Ishikawa (cell line): ENCODE results near the gene NRBF2.

Experiments used
- CEBPB ChIP-seq: IDR thresholded peaks from 2 replicates; pipeline ENCODE4 v1.6.1; 2012
- CREB1 ChIP-seq: IDR thresholded peaks from 2 replicates; pipeline ENCODE4 v1.6.1; 2012; ENCODE audit warnings: low read depth
- EGR1 ChIP-seq: IDR thresholded peaks from 2 replicates; pipeline ENCODE4 v1.6.1; 2012
- EP300 ChIP-seq: IDR thresholded peaks from 2 replicates; pipeline ENCODE4 v1.6.1; 2012; ENCODE audit warnings: borderline replicate concordance
- FOXM1 ChIP-seq: IDR thresholded peaks from 2 replicates; pipeline ENCODE4 v1.6.1; 2012; ENCODE audit warnings: low read depth, borderline replicate concordance
- MAX ChIP-seq: IDR thresholded peaks from 2 replicates; pipeline ENCODE4 v1.6.1; 2012
- NFIC ChIP-seq: IDR thresholded peaks from 2 replicates; pipeline ENCODE4 v1.6.1; 2012
- RAD21 ChIP-seq: IDR thresholded peaks from 2 replicates; pipeline ENCODE4 v1.6.1; 2012; ENCODE audit warnings: low read depth
- TAF1 ChIP-seq: IDR thresholded peaks from 2 replicates; pipeline ENCODE4 v1.6.1; 2012; ENCODE audit warnings: low read depth, mild to moderate bottlenecking
- TCF12 ChIP-seq: IDR thresholded peaks from 2 replicates; pipeline ENCODE4 v1.6.1; 2012; ENCODE audit warnings: low read depth
- TEAD4 ChIP-seq: IDR thresholded peaks from 2 replicates; pipeline ENCODE4 v1.6.1; 2012
- YY1 ChIP-seq: IDR thresholded peaks from 2 replicates; pipeline ENCODE4 v1.6.1; 2012; ENCODE audit warnings: low read depth
- ZBTB7A ChIP-seq: IDR thresholded peaks from 2 replicates; pipeline ENCODE4 v1.6.1; 2012; ENCODE audit warnings: low read depth
- TF ChIP-seq, protein P1 (sequence below): IDR thresholded peaks from 2 replicates; pipeline ENCODE4 v1.6.1; 2012; ENCODE audit warnings: low read depth, mild to moderate bottlenecking
- TF ChIP-seq, protein P2 (sequence below): IDR thresholded peaks from 2 replicates; pipeline ENCODE4 v1.6.1; 2012

NRBF2 gene

GRCh38 chr10:63114031-63114814 is 18.9 kb upstream of the NRBF2 start:
- peak; percentile 32; the same call in 1 of the 2 replicates for TF ChIP-seq CEBPB
- TF ChIP-seq, protein P1, sequence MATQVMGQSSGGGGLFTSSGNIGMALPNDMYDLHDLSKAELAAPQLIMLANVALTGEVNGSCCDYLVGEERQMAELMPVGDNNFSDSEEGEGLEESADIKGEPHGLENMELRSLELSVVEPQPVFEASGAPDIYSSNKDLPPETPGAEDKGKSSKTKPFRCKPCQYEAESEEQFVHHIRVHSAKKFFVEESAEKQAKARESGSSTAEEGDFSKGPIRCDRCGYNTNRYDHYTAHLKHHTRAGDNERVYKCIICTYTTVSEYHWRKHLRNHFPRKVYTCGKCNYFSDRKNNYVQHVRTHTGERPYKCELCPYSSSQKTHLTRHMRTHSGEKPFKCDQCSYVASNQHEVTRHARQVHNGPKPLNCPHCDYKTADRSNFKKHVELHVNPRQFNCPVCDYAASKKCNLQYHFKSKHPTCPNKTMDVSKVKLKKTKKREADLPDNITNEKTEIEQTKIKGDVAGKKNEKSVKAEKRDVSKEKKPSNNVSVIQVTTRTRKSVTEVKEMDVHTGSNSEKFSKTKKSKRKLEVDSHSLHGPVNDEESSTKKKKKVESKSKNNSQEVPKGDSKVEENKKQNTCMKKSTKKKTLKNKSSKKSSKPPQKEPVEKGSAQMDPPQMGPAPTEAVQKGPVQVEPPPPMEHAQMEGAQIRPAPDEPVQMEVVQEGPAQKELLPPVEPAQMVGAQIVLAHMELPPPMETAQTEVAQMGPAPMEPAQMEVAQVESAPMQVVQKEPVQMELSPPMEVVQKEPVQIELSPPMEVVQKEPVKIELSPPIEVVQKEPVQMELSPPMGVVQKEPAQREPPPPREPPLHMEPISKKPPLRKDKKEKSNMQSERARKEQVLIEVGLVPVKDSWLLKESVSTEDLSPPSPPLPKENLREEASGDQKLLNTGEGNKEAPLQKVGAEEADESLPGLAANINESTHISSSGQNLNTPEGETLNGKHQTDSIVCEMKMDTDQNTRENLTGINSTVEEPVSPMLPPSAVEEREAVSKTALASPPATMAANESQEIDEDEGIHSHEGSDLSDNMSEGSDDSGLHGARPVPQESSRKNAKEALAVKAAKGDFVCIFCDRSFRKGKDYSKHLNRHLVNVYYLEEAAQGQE = no peak

DNA sequence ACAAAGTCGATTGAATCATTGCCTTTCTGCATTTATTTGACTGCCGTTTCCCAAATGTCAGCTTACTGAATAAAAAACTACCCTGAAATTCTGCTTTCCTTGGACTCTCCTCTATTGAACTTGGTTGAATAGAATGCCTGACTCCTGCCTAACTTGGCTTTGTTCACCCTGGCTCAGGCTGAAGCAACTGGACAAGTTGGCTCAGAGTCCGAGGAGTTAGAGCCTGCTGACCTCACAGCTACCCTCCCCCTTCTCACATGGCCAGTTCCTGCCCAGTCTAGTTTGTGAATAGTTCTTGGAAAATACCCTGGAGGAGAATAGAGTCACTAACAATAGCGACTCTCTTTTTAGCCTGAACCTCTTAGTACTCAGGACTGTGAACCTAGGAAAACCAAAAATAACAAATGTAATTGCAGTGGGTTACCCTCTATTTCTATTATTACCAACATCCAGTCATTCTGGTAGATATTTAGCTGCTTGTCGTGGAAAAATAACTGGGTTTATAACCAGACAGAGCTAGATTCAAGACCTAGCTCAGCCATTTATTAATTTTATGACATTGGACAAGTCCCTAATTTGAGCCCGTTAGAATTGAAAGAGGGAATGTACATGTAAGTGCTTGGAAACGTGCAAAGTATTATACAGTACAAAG is 17.3 kb upstream of the NRBF2 start:
- no peak for TF ChIP-seq CREB1
- no peak for TF ChIP-seq EP300
- TF ChIP-seq TCF12 = no peak
- TF ChIP-seq CEBPB = no peak
- no peak for TF ChIP-seq TAF1
- TF ChIP-seq MAX = no peak
- TF ChIP-seq, protein P1 = no peak
- no peak for TF ChIP-seq ZBTB7A
- no peak for TF ChIP-seq RAD21
- no peak for TF ChIP-seq TEAD4
- TF ChIP-seq FOXM1 = no peak

DNA sequence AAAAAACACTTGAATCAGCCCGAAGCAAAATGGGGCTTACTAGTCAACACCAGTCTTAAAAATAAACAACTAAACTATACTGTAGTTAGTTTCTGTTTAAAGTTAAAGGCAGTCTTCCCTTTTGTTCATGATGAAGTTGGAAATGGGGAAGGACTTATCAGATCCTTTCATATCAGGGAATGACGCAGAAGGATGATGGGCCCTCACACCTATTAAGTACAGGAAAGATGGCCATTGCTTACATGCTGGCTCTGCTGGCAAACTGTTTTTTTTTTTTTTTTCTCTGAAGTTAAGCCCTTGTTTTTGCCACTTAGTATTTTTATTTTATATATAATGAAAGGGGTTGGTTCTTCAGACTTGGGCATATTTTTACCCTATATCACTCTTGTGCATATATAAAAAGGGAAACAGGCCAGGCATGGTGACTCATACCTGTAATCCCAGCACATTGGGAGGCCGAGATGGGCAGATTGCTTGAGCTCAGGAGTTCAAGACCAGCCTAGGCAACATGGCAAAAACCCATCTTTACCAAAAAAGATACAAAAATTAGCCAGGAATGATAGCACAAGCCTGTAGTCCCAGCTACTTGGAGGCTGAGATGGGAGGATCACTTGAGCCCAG is 16.6 kb upstream of the NRBF2 start:
- TF ChIP-seq YY1 (no peak), EGR1 (no peak)

DNA sequence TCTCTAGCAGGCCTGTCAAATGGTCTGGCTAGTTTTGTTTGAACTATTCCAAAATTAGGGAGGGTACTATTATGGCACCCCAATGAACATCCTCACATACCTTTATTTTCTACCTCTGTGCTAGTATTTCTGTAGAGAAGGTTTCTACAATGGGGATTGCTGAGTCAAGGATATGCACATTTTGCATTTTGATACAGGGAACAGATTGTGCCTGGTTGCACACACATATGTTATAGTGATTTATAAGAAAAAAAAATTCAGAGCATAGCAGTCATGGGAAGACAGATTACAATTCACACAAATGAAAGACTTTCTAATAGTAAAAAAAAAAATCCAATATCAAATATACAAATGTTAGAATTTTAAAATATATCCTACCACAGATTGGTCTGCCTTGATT is 14.1 kb upstream of the NRBF2 start:
- TF ChIP-seq FOXM1 = no peak
- TF ChIP-seq CREB1 = no peak
- TF ChIP-seq, protein P2, sequence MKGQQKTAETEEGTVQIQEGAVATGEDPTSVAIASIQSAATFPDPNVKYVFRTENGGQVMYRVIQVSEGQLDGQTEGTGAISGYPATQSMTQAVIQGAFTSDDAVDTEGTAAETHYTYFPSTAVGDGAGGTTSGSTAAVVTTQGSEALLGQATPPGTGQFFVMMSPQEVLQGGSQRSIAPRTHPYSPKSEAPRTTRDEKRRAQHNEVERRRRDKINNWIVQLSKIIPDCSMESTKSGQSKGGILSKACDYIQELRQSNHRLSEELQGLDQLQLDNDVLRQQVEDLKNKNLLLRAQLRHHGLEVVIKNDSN = no peak
- no peak for TF ChIP-seq CEBPB
- no peak for TF ChIP-seq RAD21
- no peak for TF ChIP-seq TAF1

GRCh38 chr10:63120554-63120953 is 12.6 kb upstream of the NRBF2 start:
- TF ChIP-seq NFIC (no peak), TAF1 (no peak), TCF12 (no peak), RAD21 (no peak), YY1 (no peak), CEBPB (no peak), EP300 (no peak), CREB1 (no peak), FOXM1 (no peak), MAX (no peak), ZBTB7A (no peak), EGR1 (no peak), TEAD4 (no peak)
- TF ChIP-seq, protein P2 = no peak
- TF ChIP-seq, protein P1 = no peak
